Rectal smooth muscle tissue (tissue), 1 donor: Measurements from ENCODE around the gene PPP1R14C.
"Not testable (repeated sequence)": the region's sequence is repeated elsewhere in the genome, so short reads cannot be mapped to it uniquely, and the experiment has no call there.

ENCODE experiments used
- H3K27ac ChIP-seq: one replicate; pipeline ENCODE4 v1.7.0; 2013; ENCODE audit warnings: low read depth, low read length, inconsistent platforms
- H3K27me3 ChIP-seq: one replicate; pipeline ENCODE4 v1.7.0; 2013; ENCODE audit warnings: low read length; ENCODE audit not compliant: control insufficient read depth, insufficient read depth
- H3K36me3 ChIP-seq: one replicate; pipeline ENCODE4 v1.7.0; 2013; ENCODE audit warnings: low read length; ENCODE audit not compliant: control insufficient read depth, insufficient read depth
- H3K4me1 ChIP-seq: one replicate; pipeline ENCODE4 v1.7.0; 2013; ENCODE audit warnings: low read length; ENCODE audit not compliant: control insufficient read depth, insufficient read depth
- H3K4me3 ChIP-seq: one replicate; pipeline ENCODE4 v1.7.0; 2013; ENCODE audit warnings: low read length
- H3K9ac ChIP-seq: one replicate; pipeline ENCODE4 v1.7.0; 2013; ENCODE audit warnings: low read length

PPP1R14C gene

GRCh38 chr6:150119173-150119572 is 23.7 kb upstream of the PPP1R14C start:
- Histone ChIP-seq H3K9ac (no peak overlapping the region), H3K27ac (no peak overlapping the region), H3K4me1 (no peaks in the 10 kb centered on the region), H3K27me3 (no peaks in the 10 kb centered on the region), H3K4me3 (no peak overlapping the region), H3K36me3 (no peaks in the 10 kb centered on the region)

DNA sequence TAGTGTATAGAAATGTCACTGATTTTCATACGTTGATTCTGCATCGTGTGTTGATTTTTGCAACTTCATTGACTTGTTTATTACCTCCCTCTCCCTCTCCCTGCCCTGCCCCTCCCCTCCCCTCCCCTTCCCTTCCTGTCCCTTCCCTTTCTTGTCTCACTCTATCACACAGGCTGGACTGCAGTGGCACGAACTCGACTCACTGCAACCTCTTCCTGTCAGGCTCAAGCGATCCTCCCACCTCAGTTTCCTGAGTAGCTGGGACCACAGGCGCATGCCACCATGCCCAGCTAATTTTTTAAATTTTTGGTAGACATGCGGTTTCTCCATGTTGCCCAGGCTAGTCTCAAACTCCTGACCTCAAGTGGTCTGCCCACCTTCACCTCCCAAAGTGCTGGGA is 19.2 kb upstream of the PPP1R14C start:
- no peaks in the 10 kb centered on the region for H3K36me3 ChIP-seq
- H3K9ac ChIP-seq = no peak overlapping the region
- no peak overlapping the region for H3K27ac ChIP-seq
- H3K4me3 ChIP-seq = no peak overlapping the region
- H3K27me3 ChIP-seq = no peaks in the 10 kb centered on the region
- H3K4me1 ChIP-seq = no peaks in the 10 kb centered on the region

- H3K27ac ChIP-seq = no peak overlapping the region
- no peaks in the 10 kb centered on the region for H3K27me3 ChIP-seq
- H3K36me3 ChIP-seq = no peaks in the 10 kb centered on the region
- H3K4me3 ChIP-seq = no peak overlapping the region
- no peaks in the 10 kb centered on the region for H3K4me1 ChIP-seq
- H3K9ac ChIP-seq = no peak overlapping the region
These were observed 18.6 kb upstream of the PPP1R14C start for GRCh38 chr6:150124235-150124634.

GRCh38 chr6:150126641-150127291 is 16.1 kb upstream of the PPP1R14C start:
- H3K4me3 ChIP-seq = no peak overlapping the region
- no peak overlapping the region for H3K9ac ChIP-seq
- H3K36me3 ChIP-seq = no peaks in the 10 kb centered on the region
- no peak overlapping the region for H3K27ac ChIP-seq
- H3K27me3 ChIP-seq = no peaks in the 10 kb centered on the region
- H3K4me1 ChIP-seq = no peaks in the 10 kb centered on the region

DNA sequence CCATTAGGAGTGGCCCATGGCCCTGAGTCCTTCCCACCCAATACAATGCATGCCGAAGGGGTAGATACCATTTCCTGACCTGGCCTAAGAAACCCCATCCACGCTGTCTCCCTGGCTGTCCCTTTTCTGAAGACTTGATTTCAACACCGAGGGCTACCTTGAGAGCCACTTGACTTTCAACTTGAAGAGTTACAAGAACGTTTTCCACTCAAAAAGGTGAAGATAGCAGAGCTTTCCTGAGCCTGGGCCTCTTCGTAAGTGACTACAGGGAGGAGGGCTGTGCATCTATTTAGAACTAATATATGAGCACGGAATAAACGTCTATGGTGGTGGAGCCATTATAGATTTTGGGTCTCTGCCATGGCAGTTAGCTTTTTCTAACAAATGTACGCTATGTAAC is 14.4 kb upstream of the PPP1R14C start:
- H3K4me1 ChIP-seq = no peaks in the 10 kb centered on the region
- no peak overlapping the region for H3K27ac ChIP-seq
- no peak overlapping the region for H3K4me3 ChIP-seq
- H3K36me3 ChIP-seq = no peaks in the 10 kb centered on the region
- no peak overlapping the region for H3K9ac ChIP-seq
- no peaks in the 10 kb centered on the region for H3K27me3 ChIP-seq

DNA sequence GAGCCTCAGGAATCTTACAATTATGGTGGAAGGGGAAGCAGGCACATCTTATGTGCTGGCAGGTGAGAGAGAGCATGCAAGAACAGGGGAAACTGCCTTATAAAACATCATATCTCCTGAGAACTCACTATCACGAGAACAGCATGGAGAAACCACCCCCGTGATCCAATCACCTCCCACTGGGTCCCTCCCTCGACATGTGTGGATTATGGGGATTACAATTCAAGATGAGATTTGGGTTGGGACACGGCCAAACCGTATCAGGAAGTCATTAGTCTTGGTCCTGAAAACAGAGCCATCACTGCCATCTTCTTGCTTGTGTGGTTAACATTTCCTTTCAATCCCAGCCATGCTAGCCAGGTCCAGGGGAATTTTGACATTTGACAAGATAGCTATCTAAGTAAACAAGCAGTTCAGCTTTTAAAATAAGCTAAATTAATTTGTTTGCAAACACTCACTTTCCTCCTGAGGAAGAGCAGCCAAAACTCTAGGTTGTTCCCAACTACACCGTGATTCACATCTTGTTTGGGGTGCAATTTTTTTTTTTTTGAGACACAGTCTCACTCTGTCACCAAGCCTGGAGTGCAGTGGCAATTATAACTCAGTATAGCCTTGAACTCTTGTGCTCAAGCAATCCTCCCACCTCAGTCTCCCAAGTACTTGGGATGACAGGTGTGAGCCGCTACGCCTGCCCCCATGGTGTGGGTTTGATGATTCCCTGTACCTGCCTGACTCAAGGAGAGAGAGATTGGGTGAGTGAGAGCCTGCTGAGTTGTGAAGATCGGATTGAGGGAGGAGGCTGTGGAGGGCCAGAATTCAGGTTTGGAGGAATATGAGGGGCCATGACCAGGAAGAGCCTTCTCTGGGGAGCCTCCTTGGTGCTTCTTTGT is 13.0 kb upstream of the PPP1R14C start:
- Histone ChIP-seq H3K4me3 (no peak overlapping the region), H3K4me1 (no peaks in the 10 kb centered on the region), H3K9ac (no peak overlapping the region), H3K27ac (no peak overlapping the region), H3K36me3 (no peaks in the 10 kb centered on the region), H3K27me3 (no peaks in the 10 kb centered on the region)

- H3K9ac ChIP-seq = no peak overlapping the region
- H3K27ac ChIP-seq = no peak overlapping the region
- H3K36me3 ChIP-seq = no peaks in the 10 kb centered on the region
- H3K4me1 ChIP-seq = no peaks in the 10 kb centered on the region
- no peaks in the 10 kb centered on the region for H3K27me3 ChIP-seq
- H3K4me3 ChIP-seq = no peak overlapping the region
These were observed 9.2 kb upstream of the PPP1R14C start for GRCh38 chr6:150133686-150134085.

DNA sequence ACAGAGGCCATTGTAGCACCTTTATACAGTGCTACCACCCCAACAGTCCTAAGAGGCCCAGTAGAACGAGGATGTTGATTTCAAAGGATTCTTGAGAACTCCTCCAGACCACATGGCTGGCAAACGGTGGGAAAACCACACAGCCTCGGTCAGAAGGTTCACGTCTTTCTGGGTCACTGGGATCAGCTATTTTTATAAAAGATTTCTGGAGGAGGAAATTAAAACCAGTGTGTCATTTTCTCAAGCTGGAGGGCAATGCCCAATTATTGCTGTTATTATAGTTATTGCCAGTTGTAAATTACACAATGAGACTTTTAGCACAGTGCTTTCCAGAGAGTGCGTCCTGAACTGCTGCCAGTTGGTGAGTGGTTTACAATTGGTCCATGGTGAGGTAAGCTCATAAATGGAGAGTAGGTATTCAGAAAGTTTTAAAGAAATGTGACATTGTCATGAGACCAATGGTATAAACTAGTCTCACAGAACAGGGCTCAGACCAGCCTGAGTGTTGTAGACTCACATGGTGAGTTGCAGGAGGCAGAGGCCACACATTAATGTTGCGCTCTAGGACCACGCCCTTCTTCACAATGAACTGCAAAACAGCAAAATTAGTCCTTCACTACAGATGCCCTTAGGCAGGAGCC is 8.4 kb upstream of the PPP1R14C start:
- no peaks in the 10 kb centered on the region for H3K27me3 ChIP-seq
- no peaks in the 10 kb centered on the region for H3K4me1 ChIP-seq
- no peaks in the 10 kb centered on the region for H3K36me3 ChIP-seq
- no peak overlapping the region for H3K27ac ChIP-seq
- no peak overlapping the region for H3K9ac ChIP-seq
- H3K4me3 ChIP-seq = no peak overlapping the region

DNA sequence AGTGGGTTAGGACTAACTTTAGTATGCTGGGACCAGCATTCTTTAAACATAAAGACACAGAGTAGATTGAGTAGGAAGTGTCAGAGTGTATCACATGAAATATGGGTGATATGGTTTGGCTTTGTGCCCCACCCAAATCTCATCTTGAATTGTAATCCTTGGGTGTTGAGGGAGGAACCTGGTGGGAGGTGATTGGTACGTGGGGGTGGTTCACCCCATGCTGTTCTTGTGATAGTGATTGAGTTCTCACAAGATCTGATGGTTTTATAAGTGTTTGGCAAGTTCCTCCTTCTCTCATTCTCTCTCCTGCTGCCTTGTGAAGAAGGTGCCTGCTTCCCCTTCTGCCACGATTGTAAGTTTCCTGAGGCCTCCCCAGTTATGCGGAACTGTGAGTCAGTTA is 5.1 kb upstream of the PPP1R14C start:
- not testable (repeated sequence) for H3K36me3 ChIP-seq, H3K27me3 ChIP-seq, H3K27ac ChIP-seq, H3K9ac ChIP-seq, H3K4me1 ChIP-seq, H3K4me3 ChIP-seq

DNA sequence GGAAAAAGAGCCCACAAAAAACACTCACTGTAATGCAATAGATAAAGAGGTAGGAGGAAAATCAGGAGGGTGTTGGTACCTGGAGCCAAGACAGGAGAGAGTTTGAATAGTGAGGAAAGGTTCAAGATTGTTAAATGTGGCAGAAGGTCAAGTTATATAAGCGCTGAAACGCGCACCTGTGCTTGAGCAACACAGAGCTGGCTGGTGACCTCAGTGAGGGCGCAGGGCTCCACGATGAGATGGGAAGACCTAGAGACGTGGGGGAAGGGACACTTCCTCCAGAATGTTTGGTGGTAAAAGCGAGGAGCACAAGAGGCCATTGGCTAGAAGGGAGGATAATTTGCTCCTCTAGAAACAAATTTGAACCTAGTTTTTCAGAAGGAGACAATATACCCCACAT is 4.2 kb upstream of the PPP1R14C start:
- H3K36me3 ChIP-seq = no peaks in the 10 kb centered on the region
- no peaks in the 10 kb centered on the region for H3K4me1 ChIP-seq
- H3K27me3 ChIP-seq = no peaks in the 10 kb centered on the region
- H3K4me3 ChIP-seq = no peak overlapping the region
- H3K27ac ChIP-seq = no peak overlapping the region
- no peak overlapping the region for H3K9ac ChIP-seq

GRCh38 chr6:150139533-150139932 is 3.3 kb upstream of the PPP1R14C start:
- Histone ChIP-seq H3K36me3 (no peaks in the 10 kb centered on the region), H3K4me3 (no peak overlapping the region), H3K4me1 (no peaks in the 10 kb centered on the region), H3K27ac (no peak overlapping the region), H3K9ac (no peak overlapping the region), H3K27me3 (peaks cover 5% of the 10 kb centered on the region)

- Histone ChIP-seq H3K36me3 (no peaks in the 10 kb centered on the region), H3K4me3 (no peak overlapping the region), H3K4me1 (no peaks in the 10 kb centered on the region), H3K9ac (no peak overlapping the region), H3K27me3 (peaks cover 5% of the 10 kb centered on the region), H3K27ac (no peak overlapping the region)
These were observed 2.4 kb upstream of the PPP1R14C start for GRCh38 chr6:150140236-150140969.
